H1 (cell line): ENCODE data around the gene ZNF81. TPM values are rescaled to one million over a fixed set of nuclear protein-coding genes. Genes with fewer than 3 reads are reported as not detected.
A peak's percentile ranks its signal among the peaks of the same experiment; 100 is the strongest.
"Not testable (repeated sequence)": the region's sequence is repeated elsewhere in the genome, so short reads cannot be mapped to it uniquely, and the experiment has no call there.

Experiments used
- CTCF ChIA-PET: fragments of 300-600 bp; sonication (Branson Sonifier 250); formaldehyde crosslinking; loops from one replicate; lab custom pipeline; 2021; ENCODE audit not compliant: partially characterized antibody; lab: Charles Lee
- POLR2A ChIA-PET: fragments of 300-600 bp; sonication (Branson Sonifier 250); formaldehyde crosslinking; loops from one replicate; lab custom pipeline; 2021; ENCODE audit warnings: inconsistent platforms; ENCODE audit not compliant: partially characterized antibody; lab: Charles Lee
- DNase-seq, 2 experiments: peaks; one replicate each; pipeline versions ENCODE4 v3.0.0 to v3.0.0-alpha.2; 2010 to 2022; ENCODE audit warnings: low spot score in 2 of 2, low read depth in 1 of 2, mixed read lengths in 1 of 2
- FAIRE-seq: peaks from 2 replicates; lab custom pipeline; 2011; peaks lifted over from hg19 to GRCh38; lab: Jason Lieb, UNC
- H2AFZ ChIP-seq: 2 replicates; pipeline ENCODE4 v1.8.1; 2012; ENCODE audit warnings: low read length, inconsistent platforms
- H2AK5ac ChIP-seq: 2 replicates; pipeline ENCODE4 v1.6.1; 2013; ENCODE audit warnings: low read depth, low read length
- H2BK120ac ChIP-seq: replicated peaks from 2 replicates; pipeline ENCODE3; 2013; ENCODE audit warnings: low read depth, low read length, inconsistent platforms
- H2BK12ac ChIP-seq: 2 replicates; pipeline ENCODE4 v1.6.1; 2013; ENCODE audit warnings: low read depth, low read length
- H2BK15ac ChIP-seq: 2 replicates; pipeline ENCODE4 v1.6.1; 2013; ENCODE audit warnings: low read length
- H2BK20ac ChIP-seq: 2 replicates; pipeline ENCODE4 v1.6.1; 2013; ENCODE audit warnings: low read length
- H2BK5ac ChIP-seq: 2 replicates; pipeline ENCODE4 v1.6.1; 2013; ENCODE audit warnings: low read depth, low read length
- H3K14ac ChIP-seq: 2 replicates; pipeline ENCODE4 v1.6.1; 2013; ENCODE audit warnings: inconsistent platforms; ENCODE audit not compliant: insufficient read length
- H3K18ac ChIP-seq: 2 replicates; pipeline ENCODE4 v1.6.1; 2013; ENCODE audit warnings: low read length; ENCODE audit errors: extremely low read depth
- H3K23ac ChIP-seq: 2 replicates; pipeline ENCODE4 v1.6.1; 2013; ENCODE audit warnings: inconsistent platforms; ENCODE audit not compliant: insufficient read length
- H3K23me2 ChIP-seq: 2 replicates; pipeline ENCODE4 v1.6.1; 2013; ENCODE audit warnings: low read depth, low read length
- H3K27ac ChIP-seq: 2 replicates; pipeline ENCODE4 v1.6.1; 2011; ENCODE audit warnings: low read depth, low read length, inconsistent platforms
- H3K27me3 ChIP-seq, 4 experiments: replicated peaks in 1 of 4; 1 replicate in 1 of 4; 2 replicates in 3 of 4; pipeline versions ENCODE4 v1.6.1 to v1.8.1; 2011 to 2013; ENCODE audit warnings: low read length in 3 of 4, mild to moderate bottlenecking in 3 of 4, inconsistent platforms in 2 of 4, mixed read lengths in 2 of 4, moderate library complexity in 1 of 4; ENCODE audit not compliant: control insufficient read depth in 3 of 4, insufficient read depth in 3 of 4; ENCODE audit errors: extremely low read depth in 1 of 4
- H3K36me3 ChIP-seq, 4 experiments: 2 replicates each; pipeline versions ENCODE4 v1.6.1 to v1.8.1; 2011 to 2013; ENCODE audit warnings: mild to moderate bottlenecking in 4 of 4, low read length in 3 of 4, moderate library complexity in 2 of 4, control low read depth in 1 of 4, inconsistent platforms in 1 of 4; ENCODE audit not compliant: insufficient read depth in 4 of 4, control insufficient read depth in 2 of 4
- H3K4ac ChIP-seq: replicated peaks from 2 replicates; pipeline ENCODE3; 2013; ENCODE audit warnings: low read length, low read depth, mixed read lengths, inconsistent platforms; ENCODE audit not compliant: insufficient read length
- H3K4me1 ChIP-seq, 4 experiments: replicated peaks in 1 of 4; 1 replicate in 1 of 4; 2 replicates in 3 of 4; pipeline versions ENCODE4 v1.6.1 to v1.8.1; 2011 to 2013; ENCODE audit warnings: low read length in 3 of 4, inconsistent platforms in 2 of 4, mixed read lengths in 1 of 4; ENCODE audit not compliant: insufficient read depth in 4 of 4, control insufficient read depth in 3 of 4
- H3K4me2 ChIP-seq, 2 experiments: 2 replicates each; pipeline versions ENCODE4 v1.6.1 to v1.8.1; 2011 to 2013; ENCODE audit warnings: low read depth in 2 of 2, low read length in 2 of 2, control low read depth in 1 of 2, inconsistent platforms in 1 of 2, mild to moderate bottlenecking in 1 of 2; ENCODE audit not compliant: insufficient read depth in 1 of 2
- H3K4me3 ChIP-seq, 4 experiments: fragments of 200-600, 300-600 bp in 1 of 4; sonication (generic), shearing (Covaris generic), sonication (Bioruptor Twin) in 1 of 4; 2 replicates each; pipeline versions ENCODE4 v1.5.1 to v1.8.1; 2011 to 2016; ENCODE audit warnings: low read length in 4 of 4, low read depth in 3 of 4, control low read depth in 2 of 4, inconsistent platforms in 2 of 4, mild to moderate bottlenecking in 2 of 4, mixed read lengths in 1 of 4, moderate library complexity in 1 of 4; ENCODE audit not compliant: insufficient read depth in 2 of 4; ENCODE audit errors: extremely low read depth in 1 of 4
- H3K56ac ChIP-seq: replicated peaks from 2 replicates; pipeline ENCODE3; 2013; ENCODE audit warnings: low read depth, mild to moderate bottlenecking, mixed read lengths, low read length, inconsistent platforms; ENCODE audit not compliant: insufficient read length
- H3K79me1 ChIP-seq: 2 replicates; pipeline ENCODE4 v1.6.1; 2013; ENCODE audit warnings: low read depth, low read length, control low read depth
- H3K79me2 ChIP-seq, 2 experiments: 2 replicates each; pipeline versions ENCODE4 v1.6.1 to v1.8.1; 2012 to 2013; ENCODE audit warnings: low read length in 2 of 2, mild to moderate bottlenecking in 2 of 2, inconsistent platforms in 1 of 2; ENCODE audit not compliant: insufficient read depth in 2 of 2, control insufficient read depth in 1 of 2
- H3K9ac ChIP-seq, 4 experiments: replicated peaks in 1 of 4; 1 replicate in 1 of 4; 2 replicates in 3 of 4; pipeline versions ENCODE4 v1.6.1 to v1.8.1; 2011 to 2013; ENCODE audit warnings: low read depth in 3 of 4, low read length in 3 of 4, control low read depth in 2 of 4, mild to moderate bottlenecking in 2 of 4, moderate library complexity in 2 of 4, inconsistent platforms in 1 of 4; ENCODE audit errors: extremely low read depth in 1 of 4
- H3K9me3 ChIP-seq, 2 experiments: 2 replicates each; pipeline versions ENCODE4 v1.6.1 to v1.8.1; 2012 to 2013; ENCODE audit warnings: mild to moderate bottlenecking in 2 of 2, moderate library complexity in 2 of 2, control low read depth in 1 of 2, inconsistent platforms in 1 of 2, low read depth in 1 of 2, low read length in 1 of 2, mixed read lengths in 1 of 2; ENCODE audit not compliant: insufficient read depth in 2 of 2
- H4K20me1 ChIP-seq, 2 experiments: replicated peaks in 1 of 2; 2 replicates each; pipeline versions ENCODE3 to v1.8.1; 2011 to 2013; ENCODE audit warnings: inconsistent platforms in 2 of 2, low read length in 2 of 2, mild to moderate bottlenecking in 1 of 2; ENCODE audit not compliant: insufficient read depth in 2 of 2, control insufficient read depth in 1 of 2
- H4K5ac ChIP-seq: 2 replicates; pipeline ENCODE4 v1.6.1; 2013; ENCODE audit warnings: low read length, low read depth, mixed read lengths, inconsistent platforms; ENCODE audit not compliant: insufficient read length
- H4K8ac ChIP-seq: 2 replicates; pipeline ENCODE4 v1.8.0; 2013; ENCODE audit warnings: mild to moderate bottlenecking, moderate library complexity, low read length, inconsistent platforms; ENCODE audit not compliant: insufficient read depth; ENCODE audit errors: extremely low read depth
- H4K91ac ChIP-seq: replicated peaks from 2 replicates; pipeline ENCODE3; 2013; ENCODE audit warnings: low read length, mixed read lengths, inconsistent platforms; ENCODE audit not compliant: insufficient read length
- CTCF ChIP-seq, 3 experiments: IDR thresholded peaks; 1 replicate in 2 of 3; 2 replicates in 1 of 3; pipeline versions ENCODE4 v1.5.1 to v1.6.1; 2011; ENCODE audit warnings: low read length in 3 of 3, mild to moderate bottlenecking in 3 of 3, inconsistent platforms in 2 of 3, low read depth in 1 of 3, moderate library complexity in 1 of 3; ENCODE audit not compliant: insufficient read depth in 1 of 3; ENCODE audit errors: control extremely low read depth in 1 of 3
- RAD21 ChIP-seq, 2 experiments: IDR thresholded peaks in 1 of 2; conservative IDR thresholded peaks in 1 of 2; 2 replicates each; pipeline ENCODE4 v1.6.1; 2011; ENCODE audit warnings: low read depth in 2 of 2, low read length in 2 of 2, improper control_type of control experiment in 1 of 2, inconsistent platforms in 1 of 2, mild to moderate bottlenecking in 1 of 2, moderate library complexity in 1 of 2
- YY1 ChIP-seq: IDR thresholded peaks from 2 replicates; pipeline ENCODE4 v1.6.1; 2011; ENCODE audit warnings: low read depth, mild to moderate bottlenecking, low read length
- WGBS, 2 experiments: shearing (Covaris generic) in 1 of 2; methylation state at CpG; one replicate each; pipeline versions ENCODE4 v1.1.6 to v1.1.7; 2013 to 2015; ENCODE audit warnings: low lambda C conversion rate in 2 of 2, mixed read lengths in 2 of 2, inconsistent platforms in 1 of 2, low coverage in 1 of 2, missing lambda C conversion rate in 1 of 2; ENCODE audit not compliant: insufficient replicate concordance in 2 of 2, insufficient coverage in 1 of 2, insufficient read length in 1 of 2; ENCODE audit errors: extremely low coverage in 1 of 2, missing lambda C conversion rate in 1 of 2; 5-methylcytosine and 5-hydroxymethylcytosine counted together
- polyA plus RNA-seq, 7 experiments: library from polyadenylated mRNA; depleted of rRNA in 3 of 7; stranded (reverse) in 5 of 7; unstranded in 2 of 7; fragments of >200 nt in 5 of 7; fragments of 200-250 nt in 2 of 7; gene quantifications; 1 replicate in 5 of 7; 2 replicates in 1 of 7; 4 replicates in 1 of 7; pipeline versions ENCODE4 v1.2.1 to v1.2.3, GENCODE V29; 2011 to 2013; ENCODE audit warnings: missing spikeins in 2 of 7, mixed read lengths in 2 of 7
- total RNA-seq: library from RNA; stranded (reverse); fragmentation: NEBNext Ultra II Directional; extraction: Animal tissue kit (Norgen Biotek cat#: 25700); gene quantifications from 2 replicates; pipeline ENCODE4 v1.2.1, GENCODE V29; 2021

The ZNF81 gene
- total and polyA plus RNA-seq, 2 of the 8 experiments (the other 6 are each of a cell fraction or from before 2014, with no cell fraction given) = 3.4 to 10.0 TPM

GRCh38 chrX:47806415-47807271 is 30.1 kb upstream of the ZNF81 start:
- not testable (repeated sequence) for H3K27me3 ChIP-seq, H2BK120ac ChIP-seq, H2BK15ac ChIP-seq, H3K79me2 ChIP-seq, H3K9me3 ChIP-seq, H3K23me2 ChIP-seq, H3K27ac ChIP-seq, H3K36me3 ChIP-seq, H2AK5ac ChIP-seq, H3K23ac ChIP-seq, H2BK20ac ChIP-seq, H2AFZ ChIP-seq, H4K91ac ChIP-seq, H3K4me2 ChIP-seq, H3K4me1 ChIP-seq, H3K4me3 ChIP-seq, H3K56ac ChIP-seq, H3K4ac ChIP-seq, H3K14ac ChIP-seq, H3K79me1 ChIP-seq, H4K20me1 ChIP-seq, H3K9ac ChIP-seq, H4K5ac ChIP-seq
- ChIA-PET CTCF (interaction anchor here (0.7 to 2.6 kb wide), 11 partner anchors 8 to 201 kb away, joined by 3 to 15 read pairs (median 4); partner anchors contain the start of gene ZNF81), POLR2A (interaction anchor here (0.8 to 1.9 kb wide), 5 partner anchors 9 to 335 kb away, joined by 3 to 12 read pairs (median 3); partner anchors contain the start of gene ZNF81)
- Histone ChIP-seq H4K8ac (peak overlapping the region; percentile 96), H2BK12ac (peak overlapping the region; percentile 84; the same call in 1 of the 2 replicates), H2BK5ac (0 out of 2 replicates have a peak overlapping the region, but pooled peaks have one; percentile 66), H3K18ac (peak overlapping the region; percentile 60; the same call in 1 of the 2 replicates)
- WGBS, 2 experiments = 83% methylated on average over 7 of the region's 14 CpGs; no CpG with 5 or more reads in 1 of the 2 experiments
- peak; percentile 99 for FAIRE-seq
- TF ChIP-seq RAD21 (IDR thresholded peaks at IDR 0.05 in 1 of 2, conservative IDR thresholded peaks at IDR 0.05 in 1 of 2; ENCODE audit: low read depth in 2 of 2, low read length in 2 of 2) (peak; percentile 30 to 36; a peak in 2 of 4 replicates), YY1 (peak; percentile 75), CTCF (IDR thresholded peaks at IDR 0.05; ENCODE audit: control extremely low read depth in 1 of 3, insufficient read depth in 1 of 3, low read depth in 1 of 3, low read length in 3 of 3) (peak; percentile 4 to 18 (median 15); a peak in 3 of 4 replicates)
- peak in 1 of 2 experiments; percentile 50 for DNase-seq
